Epithelial cell of esophagus (primary cell): ENCODE data around the gene ADAMTSL2.

ENCODE experiments used
- DNase-seq: peaks from one replicate; pipeline ENCODE4 v3.0.0; 2010; ENCODE audit warnings: low read depth
- H3K4me3 ChIP-seq: 2 replicates; pipeline ENCODE4 v1.5.1; 2011; ENCODE audit warnings: mild to moderate bottlenecking, low read length, control low read depth
- CTCF ChIP-seq: IDR thresholded peaks from 2 replicates; pipeline ENCODE4 v1.5.1; 2011; ENCODE audit warnings: low read depth, mild to moderate bottlenecking, low read length, control low read depth, inconsistent platforms; ENCODE audit not compliant: insufficient read depth; ENCODE audit errors: missing control alignments

Gene ADAMTSL2

GRCh38 chr9:133607381-133607780 is 72.9 kb downstream of the ADAMTSL2 start:
- no peak overlapping the region for H3K4me3 ChIP-seq
- DNase-seq = no peak
- no peak for TF ChIP-seq CTCF

GRCh38 chr9:133607976-133608375 is 73.5 kb downstream of the ADAMTSL2 start:
- H3K4me3 ChIP-seq = no peak overlapping the region
- DNase-seq = no peak
- TF ChIP-seq CTCF = no peak

- no peak overlapping the region for H3K4me3 ChIP-seq
- no peak for TF ChIP-seq CTCF
- DNase-seq = no peak
Measured at GRCh38 chr9:133608382-133608781, 73.9 kb downstream of the ADAMTSL2 start.

GRCh38 chr9:133608889-133609288 is 74.4 kb downstream of the ADAMTSL2 start:
- DNase-seq = no peak
- H3K4me3 ChIP-seq = no peak overlapping the region
- TF ChIP-seq CTCF = no peak

- peak; percentile 32 for DNase-seq
Measured at GRCh38 chr9:133609311-133610098, 75.0 kb downstream of the ADAMTSL2 start, which contains the start of gene FAM163B. Gene FAM163B, minus strand, starts transcription at chr9:133609389. Its CDS starts 29,166 bp downstream, at chr9:133580223.

GRCh38 chr9:133610845-133611244 is 76.3 kb downstream of the ADAMTSL2 start:
- TF ChIP-seq CTCF = no peak
- DNase-seq = no peak
- no peak overlapping the region for H3K4me3 ChIP-seq

More at GRCh38 chr9:133609311-133610098, 75.0 kb downstream of the ADAMTSL2 start, which contains the start of gene FAM163B:
- TF ChIP-seq CTCF = no peak
- no peak within 1 kb of the TSS for H3K4me3 ChIP-seq

GRCh38 chr9:133612051-133612450 is 77.5 kb downstream of the ADAMTSL2 start:
- no peak overlapping the region for H3K4me3 ChIP-seq
- no peak for TF ChIP-seq CTCF
- no peak for DNase-seq
